HUDEP-2 (cell line): ENCODE results near the gene CEP164.
"Not testable (repeated sequence)": the region's sequence is repeated elsewhere in the genome, so short reads cannot be mapped to it uniquely, and the experiment has no call there.

ENCODE experiments used
- DNase-seq, 76 experiments: peaks; one replicate each; lab custom pipeline; 2025; ENCODE audit not compliant: unreplicated experiment in 76 of 76; lab: John Stamatoyannopoulos, UW

CEP164 gene

DNA sequence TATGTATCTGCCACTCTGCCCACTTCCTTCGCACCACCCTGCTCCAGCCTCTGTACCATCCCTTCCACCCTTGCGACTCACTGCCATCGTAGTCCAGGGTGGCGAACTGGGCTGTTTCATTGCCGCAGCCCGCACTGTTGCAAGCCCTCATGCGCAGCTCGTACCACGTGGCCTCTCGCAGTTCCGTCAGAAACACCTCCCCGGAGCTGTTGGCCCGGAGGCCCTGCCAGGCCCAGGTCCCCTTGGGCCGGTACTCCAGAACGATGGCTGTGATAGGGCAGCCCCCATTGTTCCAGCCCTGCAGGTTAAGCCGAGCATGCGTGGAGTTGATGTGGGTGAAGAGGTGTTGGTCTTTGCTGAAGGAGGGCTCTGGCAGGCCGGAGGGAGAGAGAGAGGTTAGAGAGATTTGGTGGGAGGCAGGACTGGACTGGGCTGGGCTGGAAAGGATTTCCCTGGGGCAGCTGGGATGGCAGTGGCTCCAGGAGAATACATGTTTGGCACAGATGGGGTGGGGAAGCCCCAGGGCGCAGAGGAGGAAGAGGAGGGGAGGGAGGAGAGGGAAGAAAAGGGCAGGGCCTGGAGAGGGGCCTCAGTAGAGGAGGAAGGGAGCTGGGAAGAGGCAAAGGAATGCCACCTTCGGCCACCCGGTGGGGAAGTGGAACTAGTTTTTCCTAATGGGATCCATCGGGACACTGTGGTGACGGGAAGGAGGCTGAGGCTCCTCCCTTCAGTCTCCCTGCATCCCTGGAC is 109.6 kb downstream of the CEP164 start:
- no peak for DNase-seq

DNA sequence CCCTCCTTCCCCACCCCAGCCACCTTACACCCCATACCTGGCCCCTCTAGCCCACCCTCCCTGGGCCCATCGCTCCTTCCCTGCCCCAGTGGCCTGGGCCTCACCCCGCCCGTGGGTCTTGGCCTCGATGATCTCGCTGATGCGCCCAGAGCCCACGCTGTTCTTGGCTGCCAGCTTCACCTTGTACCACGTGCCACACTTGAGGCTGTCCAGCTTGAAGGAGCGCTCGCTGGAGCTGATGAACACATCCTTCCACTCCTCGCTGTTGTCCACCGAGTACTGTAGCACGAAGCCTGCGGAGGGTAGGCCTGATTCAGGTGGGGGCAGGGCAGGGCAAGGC is 110.1 kb downstream of the CEP164 start:
- DNase-seq: no peak

DNA sequence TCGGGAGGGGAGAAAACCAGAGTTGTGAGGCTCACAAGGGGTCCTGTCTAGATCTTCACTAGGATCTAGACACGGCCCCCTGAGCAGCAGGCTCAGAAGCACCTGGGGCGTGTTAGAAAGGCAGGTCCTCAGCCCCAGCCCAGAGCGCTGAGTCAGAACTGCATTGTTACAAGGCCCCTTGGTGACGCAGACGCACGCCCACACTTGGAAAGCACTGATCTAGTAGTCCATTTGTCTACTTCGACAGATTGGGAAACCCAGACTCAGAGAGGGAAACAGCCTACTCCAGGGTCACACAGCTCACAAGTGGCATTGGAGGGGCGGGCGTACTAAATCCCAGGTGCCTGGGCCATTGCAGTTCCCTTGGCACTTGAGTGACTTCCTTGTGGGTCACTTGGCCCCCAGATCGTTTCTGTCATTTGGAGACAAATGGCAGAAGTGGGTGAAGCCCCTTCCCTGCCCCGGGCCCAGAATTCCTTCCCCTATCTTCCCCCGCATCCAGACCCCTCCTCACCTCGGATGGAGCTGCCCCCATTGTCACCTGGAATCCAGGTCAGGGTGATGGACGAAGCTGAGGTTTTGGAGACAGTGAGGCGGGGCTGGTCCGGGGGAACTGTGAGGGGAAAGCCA is 110.8 kb downstream of the CEP164 start:
- no peak for DNase-seq

DNA sequence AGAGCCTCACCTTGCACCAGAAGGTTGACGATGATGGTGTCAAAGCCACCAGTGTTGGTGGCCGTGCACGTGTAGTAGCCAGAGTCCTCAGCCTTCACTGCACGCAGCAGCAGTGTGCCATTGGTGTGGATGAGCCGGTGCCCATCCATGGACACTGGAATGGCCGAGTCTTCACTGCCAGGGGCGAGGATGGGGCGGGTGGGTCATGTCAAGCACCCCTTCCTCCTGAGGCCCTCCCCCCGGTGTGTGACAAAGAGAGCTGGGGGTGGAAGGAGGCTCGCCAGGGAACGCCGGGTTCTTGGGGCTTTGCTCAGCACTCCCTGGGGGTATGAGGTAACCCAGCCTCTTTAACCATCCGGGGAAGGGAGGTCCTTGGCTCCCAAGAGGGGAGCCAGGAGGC is 111.6 kb downstream of the CEP164 start:
- DNase-seq: no peak

DNA sequence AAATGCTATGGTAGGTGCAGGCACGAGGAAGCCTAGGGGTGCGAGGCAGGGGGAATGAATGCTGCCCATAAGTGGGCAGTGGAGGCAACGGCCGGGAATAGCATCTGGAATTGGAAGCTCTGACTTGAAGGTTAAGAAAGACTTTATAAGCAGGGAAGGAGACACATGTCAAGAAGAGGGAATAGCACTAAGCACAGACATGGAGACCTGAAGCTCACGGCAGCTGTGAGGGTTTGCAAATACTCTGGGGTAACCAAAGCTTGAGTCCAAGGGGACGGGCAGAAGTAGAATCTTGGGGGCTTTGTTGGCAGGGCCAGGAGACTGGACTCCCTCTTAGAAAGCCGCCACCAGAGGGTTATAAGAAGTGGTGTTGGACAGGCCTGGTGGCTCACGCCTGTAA is 112.6 kb downstream of the CEP164 start:
- no peak for DNase-seq

DNA sequence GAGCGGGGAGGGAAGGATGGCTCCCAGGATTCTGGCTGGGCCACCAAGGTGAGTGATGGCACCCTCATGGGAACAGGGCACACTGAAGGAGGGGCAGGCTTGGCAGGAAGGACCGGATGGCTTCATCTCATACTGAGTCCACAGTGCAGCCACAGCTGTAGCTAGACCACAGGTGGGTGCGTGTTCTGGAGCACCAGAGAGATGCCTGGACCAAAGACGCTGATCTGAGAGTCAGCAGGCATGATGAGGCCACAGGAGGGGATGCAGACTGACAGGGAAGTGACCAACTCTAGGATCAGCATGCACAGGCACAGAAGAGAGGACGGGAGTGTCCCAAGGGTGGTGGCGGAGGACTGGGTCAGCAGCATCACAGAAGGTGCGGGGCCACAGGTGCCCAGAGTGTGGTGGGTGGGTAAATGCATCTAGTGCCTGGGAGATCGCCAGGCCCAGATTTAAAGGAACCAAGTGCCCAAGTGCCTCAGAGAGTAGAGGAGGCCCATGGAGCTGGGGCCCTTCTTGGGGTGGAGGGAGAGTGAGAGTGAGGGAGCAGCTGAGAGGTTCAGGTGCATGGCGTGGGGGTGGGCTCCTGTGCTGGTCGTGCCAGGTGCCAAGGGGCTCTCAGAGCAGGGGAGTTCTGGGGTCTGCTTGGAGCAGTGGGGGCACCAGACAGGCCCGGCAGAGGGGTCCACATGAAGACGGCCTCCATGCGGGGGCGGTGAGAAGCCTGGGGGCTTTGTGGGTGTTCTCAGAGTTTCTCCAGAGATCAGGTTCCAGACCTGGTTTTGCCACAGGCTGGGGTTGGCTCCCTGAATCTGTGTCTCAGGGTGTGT is 113.7 kb downstream of the CEP164 start:
- no peak for DNase-seq

DNA sequence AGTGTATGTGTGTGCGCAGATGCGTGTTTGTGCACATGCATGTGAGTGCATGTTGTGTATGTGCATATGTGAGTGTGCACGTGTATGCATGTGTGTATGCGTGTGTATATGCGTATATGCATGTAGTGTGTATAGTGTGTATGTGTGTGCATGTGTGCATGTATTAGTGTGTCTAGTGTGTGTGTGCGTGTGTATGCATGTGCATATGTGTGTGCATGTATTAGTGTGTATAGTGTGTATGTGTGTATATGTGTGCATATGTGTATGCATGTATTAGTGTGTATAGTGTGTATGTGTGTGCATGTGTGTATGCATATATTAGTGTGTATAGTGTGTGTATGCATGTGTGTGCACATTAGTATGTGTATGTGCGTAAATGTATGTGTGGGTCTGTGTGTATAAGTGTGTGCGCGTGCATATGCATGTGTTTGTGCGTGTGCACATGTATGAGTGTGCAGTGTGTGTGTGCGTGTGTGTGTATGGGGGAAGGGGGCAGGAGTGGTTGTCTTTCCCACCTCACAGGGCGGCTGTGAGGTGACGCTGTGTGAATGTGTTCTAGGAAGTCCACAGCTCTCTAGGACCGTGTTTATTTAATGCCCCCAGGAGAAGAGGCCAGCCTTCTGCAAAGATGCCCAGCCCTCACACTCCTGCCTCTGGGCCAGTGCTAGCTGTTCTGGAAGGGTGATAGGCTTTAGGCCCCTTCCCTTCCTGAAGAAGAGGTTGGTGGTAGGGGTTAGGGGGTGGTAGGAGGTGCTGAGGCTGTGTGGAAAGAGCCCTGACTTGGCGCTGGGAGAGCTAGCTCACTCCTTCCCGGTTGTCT is 114.6 kb downstream of the CEP164 start:
- no peak for DNase-seq

DNA sequence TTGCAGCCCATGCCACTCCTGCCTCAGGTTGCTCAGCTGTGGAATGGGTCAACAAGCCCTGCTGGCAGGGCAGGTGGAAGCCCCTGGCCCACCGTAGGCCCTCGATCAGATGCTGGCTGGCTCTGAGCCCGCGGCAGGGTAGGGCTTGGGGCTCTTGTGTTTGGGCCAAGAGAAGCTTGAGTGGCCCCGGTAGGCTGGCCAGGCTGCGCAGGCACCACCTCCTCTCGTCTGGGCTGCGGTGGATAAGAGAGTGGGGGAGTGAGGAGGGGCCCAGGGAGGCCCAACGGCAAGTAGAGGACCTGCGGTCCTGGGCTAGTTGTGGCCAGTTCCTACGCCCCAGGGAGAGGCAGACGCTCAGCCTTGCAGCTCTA is 115.2 kb downstream of the CEP164 start:
- DNase-seq: peak in 8 of 76 experiments; percentile 23 to 58 (median 43)

DNA sequence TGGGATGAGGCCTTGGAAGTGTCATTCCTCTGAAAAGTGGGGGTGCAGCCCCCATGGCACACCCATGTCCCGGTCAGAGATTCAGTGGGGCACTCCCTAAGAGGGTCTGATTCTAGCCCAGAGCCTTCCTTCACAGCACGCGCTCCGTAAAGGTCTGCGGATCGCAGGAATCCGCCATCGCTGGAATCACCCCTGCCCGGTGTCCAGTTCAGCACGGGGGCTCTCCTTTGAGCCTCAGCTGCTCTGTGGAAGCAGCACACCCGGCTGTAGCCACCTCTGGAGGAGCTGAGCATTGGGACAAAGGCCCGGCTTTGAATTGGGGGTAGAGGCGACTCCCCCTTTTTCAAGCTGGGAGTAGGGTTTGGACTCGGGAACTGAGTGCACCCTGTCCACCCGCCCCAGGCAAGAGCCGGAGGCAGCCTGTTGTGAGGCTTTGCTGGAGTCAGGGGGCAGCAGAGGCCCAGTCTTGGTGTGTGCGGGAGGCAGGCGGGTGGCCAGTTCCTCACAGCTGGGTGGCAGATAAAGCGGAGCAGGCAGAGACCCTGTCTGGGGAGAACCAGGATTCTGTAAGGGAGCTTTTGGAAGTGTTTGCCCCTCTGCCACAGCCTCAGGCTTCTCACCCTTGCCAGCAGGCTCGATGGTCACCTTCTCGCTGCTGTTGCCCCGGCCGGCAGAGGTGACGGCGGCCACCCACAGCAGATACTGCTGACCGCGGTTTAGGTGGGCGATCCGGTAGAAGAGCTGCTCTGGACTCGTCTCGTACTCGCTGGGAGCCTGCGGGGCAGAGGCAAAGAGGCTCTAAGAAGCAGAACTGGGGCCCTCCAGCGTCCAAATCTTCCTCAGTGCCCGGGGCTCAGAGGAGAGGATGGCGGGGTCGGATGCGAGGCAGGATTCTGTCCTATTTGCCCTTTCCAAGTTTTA is 115.9 kb downstream of the CEP164 start:
- DNase-seq: peak in 32 of 76 experiments; percentile 1 to 69 (median 16)

DNA sequence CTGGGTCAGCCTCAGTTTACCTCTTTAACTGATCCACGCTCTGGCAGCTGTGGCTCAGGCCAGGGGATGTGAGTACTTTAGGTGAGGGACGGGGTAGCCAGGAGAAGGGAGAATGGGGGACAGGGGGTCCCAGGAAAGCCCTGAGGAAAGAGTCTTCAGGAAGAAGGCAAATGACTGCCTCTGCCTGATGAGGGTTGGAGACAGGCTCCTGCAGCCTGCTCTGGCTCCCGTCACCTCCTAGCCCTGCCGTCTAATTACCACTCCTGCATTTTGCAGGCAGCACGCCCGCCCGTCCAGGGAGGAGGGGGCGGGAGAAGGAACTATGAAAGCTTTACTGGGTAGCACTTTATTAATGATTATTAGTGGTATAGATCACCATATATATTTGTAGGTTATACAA is 116.6 kb downstream of the CEP164 start:
- no peak for DNase-seq

DNA sequence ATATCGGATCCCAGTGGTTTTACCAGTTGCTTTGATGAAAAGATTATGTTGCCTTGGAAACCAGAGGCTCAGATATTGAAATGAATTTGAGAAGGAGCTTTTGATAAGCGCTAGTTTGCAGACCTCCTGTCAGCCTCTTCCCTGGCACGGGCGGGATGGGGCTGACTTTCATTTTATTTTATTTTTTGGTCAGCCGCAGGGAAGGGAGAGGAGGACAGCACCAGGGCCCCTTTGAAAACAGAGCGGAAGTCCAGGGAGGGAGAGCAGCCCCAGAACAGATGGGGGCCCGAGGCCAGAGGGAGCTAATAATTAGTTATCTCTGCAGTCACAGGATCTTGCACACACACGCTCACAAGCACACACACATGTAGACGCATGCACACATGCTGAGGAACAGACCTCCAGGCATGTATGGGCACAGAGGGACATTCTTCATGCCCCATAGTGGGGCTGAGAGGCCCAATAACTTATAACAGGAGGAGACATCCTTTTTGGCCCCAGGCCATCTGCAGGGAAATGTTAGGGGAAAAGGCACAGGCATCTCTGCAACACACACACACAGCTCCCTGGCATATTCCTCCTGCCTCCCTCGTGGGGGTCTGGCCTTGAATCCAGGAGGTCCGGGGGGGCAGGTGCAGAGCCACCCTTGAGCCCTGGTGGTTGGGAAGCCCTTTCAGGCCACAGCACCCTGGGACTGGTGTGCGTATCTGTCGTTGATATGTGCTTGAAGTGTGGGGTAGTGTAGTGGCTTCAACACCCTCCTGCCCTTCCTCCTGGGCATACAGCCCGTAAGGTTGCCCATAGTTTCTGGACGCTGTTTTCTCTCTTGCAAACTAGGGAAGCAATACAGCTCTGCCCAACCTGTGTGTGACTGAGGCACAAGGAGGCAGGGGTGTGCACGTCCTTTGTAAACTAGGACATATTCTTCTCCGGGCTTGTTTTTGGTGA is 117.3 kb downstream of the CEP164 start:
- peak in 1 of 76 experiments; percentile 62 for DNase-seq

DNA sequence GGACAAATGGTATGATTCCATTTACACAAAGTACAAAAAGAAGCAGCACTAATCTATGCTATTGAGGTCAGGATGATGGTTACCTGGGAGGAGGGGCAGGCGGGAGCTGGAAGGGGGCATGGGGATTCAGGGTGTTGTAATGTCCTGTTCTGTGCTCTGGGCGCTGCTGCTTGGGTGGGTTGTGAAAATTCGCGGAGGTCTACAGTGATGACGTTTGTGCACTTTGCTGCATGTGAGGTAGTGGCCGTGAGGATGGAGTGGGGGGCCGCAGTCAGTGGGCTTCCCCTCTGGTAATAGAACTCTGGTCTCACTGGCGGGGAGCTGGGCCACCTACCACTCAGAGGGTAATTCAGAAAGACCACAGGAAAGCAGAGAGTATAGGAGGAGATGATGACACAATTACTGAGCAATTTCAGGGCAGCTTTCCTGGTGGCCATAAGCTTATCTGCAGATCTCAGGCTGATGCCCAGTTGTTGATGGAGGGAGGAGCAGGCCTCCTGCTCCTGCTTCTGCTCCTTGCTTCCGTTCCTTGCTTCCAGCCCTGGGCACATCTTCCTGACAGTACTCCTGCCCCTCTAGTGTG is 121.5 kb downstream of the CEP164 start:
- no peak for DNase-seq

DNA sequence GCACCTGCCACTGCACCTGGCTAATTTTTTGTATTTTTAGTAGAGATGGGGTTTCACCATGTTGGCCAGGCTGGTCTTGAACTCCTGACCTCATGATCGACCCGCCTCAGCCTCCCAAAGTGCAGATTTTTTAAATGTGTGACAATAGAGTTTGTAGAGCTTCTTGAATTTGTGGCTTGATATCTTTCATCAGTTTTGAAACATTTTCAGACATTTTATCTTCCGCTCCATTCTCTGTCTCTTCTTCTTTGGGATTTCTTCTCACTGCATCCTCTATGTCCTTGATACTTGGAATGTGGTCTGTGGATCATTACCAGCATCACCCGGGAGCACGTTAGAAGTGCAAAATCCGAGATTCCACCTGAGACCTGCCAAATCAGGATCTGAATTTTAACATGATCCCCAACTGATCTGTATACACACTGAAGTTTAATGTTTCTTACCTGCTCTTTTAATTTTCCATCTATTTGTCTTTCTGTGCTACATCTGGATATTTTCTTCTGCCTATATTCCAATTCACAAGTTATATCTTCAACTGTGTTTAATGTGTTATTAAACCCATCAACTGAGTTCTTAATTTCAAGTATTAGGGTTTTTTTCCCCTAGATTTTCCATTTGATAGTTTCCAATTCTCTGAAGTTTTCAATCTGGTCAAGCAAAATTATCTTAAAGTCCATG is 126.4 kb downstream of the CEP164 start:
- DNase-seq: no peak

DNA sequence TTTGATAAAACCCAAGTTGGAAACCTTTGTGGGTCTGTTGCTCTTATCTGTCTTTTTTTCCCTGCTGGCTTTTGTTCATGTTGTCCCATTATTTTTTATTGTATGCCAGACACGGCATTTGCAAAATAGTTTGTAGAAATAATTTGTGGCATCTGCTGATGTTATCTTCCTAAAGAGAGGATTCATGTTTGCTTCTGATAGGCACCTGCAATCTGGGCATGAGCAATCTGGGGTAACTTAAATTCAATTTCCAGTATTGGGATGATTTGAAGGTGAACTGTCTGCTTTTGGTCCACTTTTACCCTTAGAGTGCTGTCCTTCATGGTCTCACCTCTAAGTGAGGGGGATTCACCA is 126.9 kb downstream of the CEP164 start:
- no peak for DNase-seq

DNA sequence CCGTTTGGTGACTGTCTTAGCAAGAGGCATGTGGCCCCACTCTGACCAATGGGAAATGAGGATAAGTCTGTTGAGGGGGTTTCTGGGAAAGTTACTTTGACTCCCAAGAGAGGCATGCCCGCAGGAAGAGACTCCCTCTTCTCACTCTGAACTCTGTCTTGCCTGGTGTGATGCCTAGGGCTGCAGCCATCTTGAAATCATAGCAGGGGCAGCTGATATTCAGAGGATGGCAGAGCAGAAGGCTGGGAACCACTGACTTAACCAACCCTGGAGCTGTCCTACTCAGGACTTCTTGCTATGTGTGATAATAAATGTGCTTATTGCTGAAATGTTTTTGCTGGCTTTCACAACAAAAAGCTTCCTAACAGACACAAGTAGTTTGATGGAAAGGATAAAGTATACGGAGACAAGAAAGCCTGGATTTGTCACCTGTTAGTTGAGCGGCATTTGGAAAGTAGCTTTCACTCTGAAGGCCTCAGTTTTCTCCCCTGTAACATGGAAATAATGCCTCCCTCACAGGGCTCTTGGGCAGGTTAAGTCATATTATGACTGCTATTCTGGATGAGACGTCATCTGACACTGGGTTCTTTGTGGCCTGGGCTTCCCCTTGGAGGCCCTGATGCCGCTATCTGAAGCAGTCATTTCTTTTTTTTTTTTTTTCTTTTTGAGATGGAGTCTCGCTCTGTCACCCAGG is 128.5 kb downstream of the CEP164 start:
- no peak for DNase-seq

DNA sequence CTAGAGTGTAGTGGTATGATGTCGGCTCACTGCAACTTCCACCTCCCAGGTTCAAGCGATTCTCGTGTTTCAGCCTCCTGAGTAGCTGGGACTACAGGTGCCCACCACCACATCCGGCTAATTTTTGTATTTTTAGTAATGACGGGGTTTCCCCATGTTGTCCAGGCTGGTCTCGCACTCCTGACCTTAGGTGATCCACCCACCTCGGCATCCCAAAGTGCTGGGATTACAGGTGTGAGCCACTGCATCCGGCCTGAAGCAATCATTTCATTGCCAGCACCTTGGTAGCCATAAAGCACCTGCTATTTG is 129.0 kb downstream of the CEP164 start:
- not testable (repeated sequence) for DNase-seq

DNA sequence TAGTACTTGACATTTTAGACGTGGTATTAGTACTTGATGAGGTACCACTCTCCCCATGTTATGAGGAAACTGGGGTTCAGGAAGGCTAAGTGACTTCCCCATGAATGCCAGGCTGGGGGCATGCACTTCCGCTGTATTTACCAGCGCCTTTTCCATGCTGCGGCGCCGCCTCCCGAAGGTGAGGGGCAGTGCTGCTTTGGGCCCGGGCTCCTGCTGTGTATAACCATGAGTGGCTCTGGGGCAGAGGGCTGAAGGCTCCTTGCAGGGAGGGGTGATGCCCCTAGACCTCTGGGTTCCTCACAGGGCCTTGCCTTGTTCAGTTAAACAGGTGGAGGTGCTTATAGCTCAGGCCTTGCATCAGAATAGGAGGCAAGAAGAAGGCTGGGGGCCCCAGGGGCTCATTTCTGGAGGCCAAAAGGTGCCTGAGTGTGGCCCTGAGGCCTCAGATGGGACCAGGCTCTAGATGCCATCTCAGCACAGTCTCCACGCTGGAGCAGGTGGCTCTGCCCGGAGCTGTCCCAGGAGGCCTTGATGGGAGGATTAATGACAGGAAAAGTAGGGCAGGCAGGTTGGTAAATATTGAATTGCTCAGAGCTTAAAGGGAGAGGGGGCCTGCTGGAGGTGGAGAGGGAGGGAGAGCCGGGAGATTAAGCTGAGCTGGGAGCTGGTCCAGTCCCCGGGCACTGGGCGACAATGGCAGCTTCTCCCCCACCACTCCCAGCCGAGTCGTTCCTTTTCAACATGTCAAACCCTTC is 129.6 kb downstream of the CEP164 start:
- no peak for DNase-seq
